Ureter (tissue), 1 donor: ENCODE results near the gene IGLL5. TPM values are rescaled to one million over a fixed set of nuclear protein-coding genes. Genes with fewer than 3 reads are reported as not detected.

ENCODE experiments used
- DNase-seq: peaks from one replicate; pipeline ENCODE4 v3.0.0-alpha.2; 2020; ENCODE audit warnings: low spot score
- total RNA-seq: library from RNA; stranded (reverse); gene quantifications from one replicate; pipeline ENCODE4 v1.2.4, GENCODE V29; 2023
- donor health status: DM: yes; HTN: yes; CAD: no.

IGLL5 gene
- total RNA-seq = 34.5 TPM

GRCh38 chr22:22887621-22888503 is at the start of gene IGLL5:
Gene IGLL5 (plus strand): TSS chr22:22887816. CDS start chr22:22888054, 238 bp downstream.
- DNase-seq = peak; percentile 32

GRCh38 chr22:22838148-22838786 is 49.3 kb upstream of the IGLL5 start:
- DNase-seq = no peak

GRCh38 chr22:22839570-22840314 is 47.9 kb upstream of the IGLL5 start:
- DNase-seq = no peak

GRCh38 chr22:22840780-22841179 is 46.8 kb upstream of the IGLL5 start:
- no peak for DNase-seq

- no peak for DNase-seq
These were observed 46.0 kb upstream of the IGLL5 start for GRCh38 chr22:22841598-22841997.

- no peak for DNase-seq
These were observed 45.5 kb upstream of the IGLL5 start for GRCh38 chr22:22842085-22842484.

- DNase-seq = no peak
These were observed 43.8 kb upstream of the IGLL5 start for GRCh38 chr22:22843848-22844247.

- no peak for DNase-seq
These were observed 40.4 kb upstream of the IGLL5 start for GRCh38 chr22:22847241-22847640.

GRCh38 chr22:22848364-22848866 is 39.2 kb upstream of the IGLL5 start:
- DNase-seq = peak; percentile 63

GRCh38 chr22:22849640-22850610 is 37.7 kb upstream of the IGLL5 start:
- DNase-seq = no peak

- no peak for DNase-seq
These were observed 35.6 kb upstream of the IGLL5 start for GRCh38 chr22:22851969-22852368.

- DNase-seq = no peak
These were observed 33.9 kb upstream of the IGLL5 start for GRCh38 chr22:22853713-22854112.

- DNase-seq = no peak
These were observed 33.1 kb upstream of the IGLL5 start for GRCh38 chr22:22854466-22854865.

GRCh38 chr22:22855085-22855484 is 32.5 kb upstream of the IGLL5 start:
- DNase-seq = no peak

- no peak for DNase-seq
These were observed 31.9 kb upstream of the IGLL5 start for GRCh38 chr22:22855617-22856308.

GRCh38 chr22:22856364-22856763 is 31.3 kb upstream of the IGLL5 start:
- DNase-seq = no peak

- no peak for DNase-seq
These were observed 30.6 kb upstream of the IGLL5 start for GRCh38 chr22:22856885-22857606.

- DNase-seq = no peak
These were observed 29.7 kb upstream of the IGLL5 start for GRCh38 chr22:22857607-22858558.

GRCh38 chr22:22858559-22858937 is 29.1 kb upstream of the IGLL5 start:
- no peak for DNase-seq
